Lung microvascular endothelial cell (primary cell): ENCODE data around the gene ARHGAP8. TPM values are rescaled to one million over a fixed set of nuclear protein-coding genes. Genes with fewer than 3 reads are reported as not detected.
"Not testable (repeated sequence)": the region's sequence is repeated elsewhere in the genome, so short reads cannot be mapped to it uniquely, and the experiment has no call there.

Experiments used
- DNase-seq, 2 donors: peaks; one replicate each; pipeline versions ENCODE4 v3.0.0 to v3.0.0-alpha.2; 2010; ENCODE audit warnings: low read depth in 2 of 2
- total RNA-seq: library from RNA; depleted of rRNA; stranded (reverse); fragments of >200 nt; gene quantifications from 2 replicates; pipeline ENCODE4 v1.2.1, GENCODE V29; 2014

Gene ARHGAP8
- total RNA-seq, 1 donor from 2014 or later, result not detected

DNA sequence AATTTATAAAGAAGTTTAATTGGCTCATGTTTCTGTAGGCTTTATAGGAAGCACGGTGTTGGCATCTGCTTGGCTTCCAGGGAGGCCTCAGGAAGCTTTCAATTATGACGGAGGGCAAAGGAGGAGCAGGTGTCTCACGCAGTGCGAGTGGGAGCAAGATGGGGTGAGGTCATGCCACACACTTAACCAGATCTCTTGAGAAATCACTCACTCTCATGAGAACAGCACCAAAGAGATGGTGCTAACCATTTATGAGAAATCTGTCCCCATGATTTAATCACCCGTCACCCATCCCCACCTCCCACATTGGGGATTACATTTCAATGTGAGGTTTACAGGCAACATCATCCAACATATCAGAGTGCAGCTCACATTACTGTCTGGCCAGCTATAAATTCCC lies 103.5 kb downstream of the ARHGAP8 start:
- DNase-seq, result no peak

DNA sequence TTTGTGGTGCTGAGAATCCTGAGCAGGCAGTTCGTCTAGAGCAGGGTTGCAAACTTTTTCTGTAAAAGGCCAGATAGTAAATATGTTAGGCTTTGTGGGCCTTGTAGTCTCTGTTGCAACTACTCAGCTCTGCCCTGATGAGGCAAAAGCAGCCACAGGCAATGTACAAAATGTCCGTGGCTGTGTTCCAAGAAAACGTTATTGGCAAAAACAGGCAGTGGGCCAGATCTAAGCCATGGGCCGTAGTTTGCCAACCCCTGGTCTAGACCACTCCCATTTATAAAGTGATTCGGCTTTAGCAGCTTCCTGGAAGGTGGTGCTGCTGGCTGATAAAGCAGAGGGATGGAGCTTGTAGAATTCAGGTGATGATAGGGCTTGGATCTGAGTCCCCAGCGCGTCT lies 106.4 kb downstream of the ARHGAP8 start:
- not testable (repeated sequence) for DNase-seq

DNA sequence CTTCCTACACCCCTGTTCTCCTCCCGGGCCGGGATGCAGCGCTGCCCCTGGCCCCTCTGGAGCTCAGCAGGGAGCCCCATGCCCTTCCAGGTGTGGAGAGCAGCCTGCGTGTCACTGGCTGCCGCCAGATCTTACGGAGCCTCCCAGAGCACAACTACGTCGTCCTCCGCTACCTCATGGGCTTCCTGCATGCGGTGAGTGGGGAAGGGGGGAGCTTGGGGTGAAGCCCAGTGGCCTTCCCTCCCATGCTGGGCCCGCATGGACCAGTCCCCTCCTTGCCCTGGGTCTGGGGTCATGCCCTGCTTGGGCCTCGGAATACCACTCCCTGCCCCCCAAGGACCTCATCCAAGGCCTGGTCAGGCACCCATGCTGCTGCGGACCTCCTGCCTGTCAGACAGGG lies 107.3 kb downstream of the ARHGAP8 start:
- DNase-seq, result no peak

DNA sequence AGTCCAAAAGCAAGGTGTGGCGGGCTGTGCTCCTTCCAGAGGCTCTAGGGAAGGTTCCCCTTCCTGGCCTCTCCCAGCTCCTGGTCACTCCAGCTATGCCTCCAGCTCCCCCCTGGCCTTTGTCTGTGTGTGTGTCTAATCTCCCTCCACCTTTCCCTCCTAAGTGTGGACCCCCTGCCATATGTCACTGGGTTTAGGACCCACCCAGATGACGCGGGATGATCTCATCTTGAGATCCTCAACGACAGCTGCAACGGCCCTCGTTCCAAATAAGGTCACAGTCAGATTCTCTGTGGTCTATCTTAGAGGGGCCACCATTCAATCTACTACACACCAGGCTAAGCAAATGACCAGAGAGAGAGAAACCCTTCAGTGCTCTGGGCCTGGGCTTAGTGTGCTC lies 107.9 kb downstream of the ARHGAP8 start:
- no peak for DNase-seq

DNA sequence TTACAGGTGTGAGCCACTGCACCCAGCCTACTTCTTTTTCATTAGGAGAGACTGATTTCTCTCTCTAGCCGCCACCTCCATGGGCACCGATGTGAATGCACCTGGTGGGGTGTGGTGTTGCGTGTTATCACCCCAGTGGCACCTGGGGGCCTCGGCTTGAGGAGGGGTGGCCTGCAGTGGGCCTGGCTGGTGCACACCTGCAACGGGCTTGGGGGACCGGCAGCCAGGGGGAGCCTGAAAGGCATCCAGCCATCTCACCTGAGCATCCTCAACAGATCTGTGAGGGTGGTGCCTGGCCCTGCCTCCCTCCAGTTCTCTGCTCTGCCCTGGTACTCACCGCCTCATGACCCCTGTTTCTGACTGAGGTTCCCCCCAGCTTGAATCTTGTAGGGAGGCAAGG lies 108.9 kb downstream of the ARHGAP8 start:
- no peak for DNase-seq

DNA sequence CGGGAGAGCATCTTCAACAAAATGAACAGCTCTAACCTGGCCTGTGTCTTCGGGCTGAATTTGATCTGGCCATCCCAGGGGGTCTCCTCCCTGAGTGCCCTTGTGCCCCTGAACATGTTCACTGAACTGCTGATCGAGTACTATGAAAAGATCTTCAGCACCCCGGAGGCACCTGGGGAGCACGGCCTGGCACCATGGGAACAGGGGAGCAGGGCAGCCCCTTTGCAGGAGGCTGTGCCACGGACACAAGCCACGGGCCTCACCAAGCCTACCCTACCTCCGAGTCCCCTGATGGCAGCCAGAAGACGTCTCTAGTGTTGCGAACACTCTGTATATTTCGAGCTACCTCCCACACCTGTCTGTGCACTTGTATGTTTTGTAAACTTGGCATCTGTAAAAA lies 109.9 kb downstream of the ARHGAP8 start:
- DNase-seq, result no peak

DNA sequence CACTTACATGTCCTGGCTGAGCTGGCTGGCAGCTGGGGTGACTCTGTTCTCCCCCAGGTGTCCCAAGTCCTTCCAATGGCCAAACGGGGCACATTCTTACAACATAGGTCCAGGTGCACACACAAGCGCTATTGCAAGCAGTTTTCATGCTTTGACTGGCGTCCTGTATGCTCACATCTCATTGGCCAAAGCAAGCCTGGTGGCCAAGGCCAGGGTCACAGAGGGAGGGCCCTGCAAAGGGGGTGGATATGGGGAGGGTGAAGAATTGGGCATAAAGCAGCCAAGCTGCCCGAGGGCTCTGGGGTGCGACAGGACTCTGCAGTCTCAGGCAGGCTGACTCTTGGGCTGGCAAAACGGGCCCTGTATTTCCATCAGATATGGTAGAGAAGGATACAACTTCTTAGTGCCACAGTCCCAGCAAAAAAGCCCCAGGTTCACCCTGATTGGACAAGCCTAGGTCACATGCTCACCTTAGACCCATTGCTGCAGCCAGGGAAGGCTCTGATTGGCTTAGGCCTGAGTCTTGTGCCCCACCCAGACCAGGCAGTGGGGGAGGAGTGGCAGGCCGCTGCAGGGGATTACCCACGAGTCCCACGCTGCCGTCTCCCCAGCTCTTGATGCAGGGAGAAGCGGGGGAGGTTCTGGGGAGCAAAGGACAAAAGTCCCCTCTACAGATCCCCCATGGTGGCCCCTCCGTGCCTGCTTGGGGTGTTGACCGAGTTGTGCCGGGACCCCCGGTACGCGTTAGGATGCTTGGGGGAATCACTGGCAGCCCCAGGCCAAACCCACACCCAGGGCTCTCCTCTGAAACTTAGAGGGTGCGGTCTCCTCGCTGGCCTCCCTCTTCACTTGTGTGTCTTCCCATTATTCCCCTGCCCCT lies 110.8 kb downstream of the ARHGAP8 start:
- no peak for DNase-seq

DNA sequence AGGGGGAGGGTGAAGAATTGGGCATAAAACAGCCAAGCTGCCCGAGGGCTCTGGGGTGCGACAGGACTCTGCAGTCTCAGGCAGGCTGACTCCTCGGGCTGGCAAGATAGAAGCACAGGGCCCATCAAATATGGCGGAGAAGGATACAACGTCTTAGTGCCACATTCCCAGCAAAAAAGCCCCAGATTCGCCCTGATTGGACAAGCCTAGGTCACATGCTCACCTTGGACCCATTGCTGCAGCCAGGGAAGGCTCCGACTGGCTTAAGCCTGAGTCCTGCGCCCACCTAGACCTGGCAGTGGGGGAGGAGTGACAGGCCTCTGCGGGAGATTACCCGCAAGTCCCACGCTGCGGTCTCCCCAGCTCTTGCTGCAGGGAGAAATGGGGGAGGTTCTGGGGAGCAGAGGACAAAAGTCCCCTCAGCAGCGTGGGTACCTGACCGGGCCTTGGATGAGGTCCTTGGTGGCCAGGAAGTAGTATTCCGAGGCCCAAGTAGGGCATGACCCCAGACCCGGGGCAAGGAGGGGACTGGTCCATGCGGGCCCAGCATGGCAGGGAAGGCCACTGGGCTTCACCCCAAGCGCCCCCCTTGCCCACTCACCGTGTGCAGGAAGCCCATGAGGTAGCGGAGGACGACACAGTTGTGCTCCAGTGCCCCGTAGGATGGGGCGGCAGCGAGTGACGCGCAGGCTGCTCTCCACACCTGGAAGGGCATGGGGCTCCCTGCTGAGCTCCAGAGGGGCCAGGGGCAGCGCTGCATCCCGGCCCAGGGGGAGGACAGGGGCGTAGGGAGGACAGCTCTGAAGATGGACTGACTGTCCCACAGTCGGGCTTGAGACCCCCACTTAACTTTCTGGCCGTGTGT lies 113.0 kb downstream of the ARHGAP8 start:
- DNase-seq, result no peak

DNA sequence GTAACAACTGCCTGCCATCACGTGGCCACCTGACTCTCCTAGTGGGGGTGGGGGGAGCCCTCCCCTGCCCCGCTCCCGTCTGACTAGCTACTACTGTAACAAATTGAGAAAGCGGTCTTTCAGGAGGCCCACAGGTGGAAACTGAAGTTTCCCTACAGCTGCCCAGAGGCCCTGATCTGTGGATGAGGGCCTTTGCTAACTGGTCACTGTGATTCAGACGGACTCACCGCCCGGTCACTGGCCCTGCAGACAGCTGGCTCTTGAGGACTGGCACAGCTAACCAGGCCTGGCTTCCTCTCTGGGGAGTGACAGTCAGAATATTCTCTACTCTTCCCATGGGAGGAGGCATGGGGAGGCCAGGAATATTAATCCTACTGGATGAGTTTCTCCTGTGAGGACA lies 116.8 kb downstream of the ARHGAP8 start:
- DNase-seq, result no peak

DNA sequence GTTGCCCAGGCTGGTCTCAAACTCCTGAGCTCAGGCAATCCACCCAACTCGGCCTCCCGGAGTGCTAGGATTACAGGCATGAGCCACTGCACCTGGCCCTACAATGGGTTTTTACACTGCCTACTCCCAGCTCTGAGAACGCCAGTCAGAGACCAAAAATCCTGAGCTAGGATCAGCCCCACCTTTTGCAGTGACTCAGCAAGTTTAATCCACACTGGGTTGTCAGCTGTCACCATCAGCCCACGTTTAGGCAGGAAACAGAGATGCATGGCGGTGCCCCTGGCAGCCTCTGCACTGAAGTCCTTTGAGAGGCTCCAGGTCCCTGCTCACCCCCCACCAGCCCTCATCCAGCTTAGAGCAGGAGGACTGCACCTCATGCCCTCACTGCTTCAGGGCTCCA lies 117.6 kb downstream of the ARHGAP8 start:
- no peak for DNase-seq

DNA sequence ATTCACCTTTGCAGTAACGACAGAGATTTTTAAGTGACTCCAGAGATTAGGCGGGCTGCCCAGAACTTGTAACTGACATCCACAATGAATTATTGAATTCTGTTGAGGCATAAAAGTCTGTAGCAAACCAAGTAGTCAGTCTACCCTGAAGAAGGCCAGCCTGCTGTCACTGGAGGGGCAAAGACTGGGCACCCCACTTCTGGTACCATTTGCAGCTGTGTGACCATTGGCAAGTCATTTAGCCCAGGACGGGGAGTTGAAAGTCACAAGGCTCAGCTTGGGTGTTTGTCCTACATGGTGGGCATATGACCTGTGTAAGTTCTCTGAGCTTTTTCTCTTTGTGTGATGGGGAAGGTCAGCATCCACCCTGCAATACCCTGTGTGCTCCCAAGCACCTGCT lies 119.4 kb downstream of the ARHGAP8 start:
- no peak for DNase-seq

DNA sequence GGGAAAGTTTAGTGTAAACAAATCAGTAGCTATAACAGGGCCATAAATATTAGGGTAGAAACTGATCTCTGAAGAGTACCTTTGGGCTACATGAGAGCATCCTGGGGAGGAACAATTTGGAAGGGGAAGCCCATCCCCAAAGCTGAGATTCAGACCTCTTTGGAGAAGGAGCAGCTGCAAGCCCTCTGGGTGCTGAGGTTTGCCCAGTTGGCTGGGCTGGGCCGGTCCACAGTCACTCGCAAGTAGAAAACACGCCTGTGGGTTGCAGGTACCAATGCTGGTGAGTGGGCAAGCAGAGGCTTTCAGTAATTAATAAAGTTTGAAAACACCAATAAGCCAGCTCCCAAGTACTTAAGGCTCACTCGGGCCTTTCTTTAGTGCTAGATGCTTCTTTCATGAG lies 124.5 kb downstream of the ARHGAP8 start:
- DNase-seq, result no peak

DNA sequence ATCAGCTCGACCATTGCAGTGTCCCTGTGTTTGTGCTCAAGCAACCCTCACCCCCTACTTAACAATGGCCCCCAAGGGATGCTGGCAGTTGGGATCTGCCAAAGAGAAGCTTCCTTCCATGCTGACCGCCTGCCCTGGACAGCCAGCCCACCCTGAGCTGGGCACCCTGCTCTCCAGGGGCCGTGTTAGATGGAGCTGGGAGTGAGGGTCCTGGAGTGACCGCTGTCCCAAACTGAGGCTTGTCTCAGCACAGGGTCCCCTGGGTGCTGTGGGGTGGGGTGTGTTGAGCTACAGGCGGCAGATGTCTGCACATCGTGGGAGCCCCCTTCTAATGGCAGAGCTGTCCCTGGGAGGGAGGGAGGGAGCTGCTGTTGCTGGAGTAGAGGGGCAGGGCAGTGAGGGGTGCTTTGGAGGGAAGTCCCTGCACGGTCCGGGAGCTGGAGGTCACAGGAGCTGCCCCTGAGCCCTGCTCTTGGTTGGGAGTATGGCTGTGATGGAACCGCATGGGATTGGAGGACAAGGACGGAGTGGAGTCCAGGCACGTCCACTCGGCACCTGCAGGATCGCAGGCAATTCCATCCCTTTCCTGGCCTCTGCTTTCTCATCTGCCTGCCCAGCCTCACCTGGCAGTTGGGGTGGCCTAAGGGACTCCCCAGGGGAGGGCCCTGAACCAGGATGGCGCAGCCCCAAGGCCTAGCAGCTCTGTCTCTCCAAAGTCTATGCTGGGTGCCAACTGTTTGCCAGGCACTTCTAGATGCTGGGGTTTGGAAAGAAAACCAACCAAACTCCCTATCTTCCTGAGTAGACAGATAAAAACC lies 126.3 kb downstream of the ARHGAP8 start:
- no peak for DNase-seq

DNA sequence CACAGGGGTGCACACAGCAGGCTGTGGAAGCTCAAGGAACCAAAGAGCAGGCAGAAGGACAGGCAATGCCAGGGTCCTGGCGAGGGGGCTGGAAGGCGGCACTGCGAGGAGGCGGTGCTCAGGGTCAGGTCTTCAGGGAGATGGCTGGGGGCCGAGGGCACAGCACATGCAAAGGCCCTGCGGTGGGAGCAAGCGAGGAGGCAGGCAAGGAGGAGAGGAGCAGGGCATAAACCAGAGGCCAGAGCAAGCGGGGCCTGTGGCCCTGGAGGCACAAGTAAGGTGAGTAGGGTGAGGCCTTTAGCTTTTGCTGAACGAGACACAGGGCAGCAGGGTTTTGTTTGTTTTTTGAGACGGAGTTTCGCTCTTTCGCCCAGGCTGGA lies 126.9 kb downstream of the ARHGAP8 start:
- no peak for DNase-seq

DNA sequence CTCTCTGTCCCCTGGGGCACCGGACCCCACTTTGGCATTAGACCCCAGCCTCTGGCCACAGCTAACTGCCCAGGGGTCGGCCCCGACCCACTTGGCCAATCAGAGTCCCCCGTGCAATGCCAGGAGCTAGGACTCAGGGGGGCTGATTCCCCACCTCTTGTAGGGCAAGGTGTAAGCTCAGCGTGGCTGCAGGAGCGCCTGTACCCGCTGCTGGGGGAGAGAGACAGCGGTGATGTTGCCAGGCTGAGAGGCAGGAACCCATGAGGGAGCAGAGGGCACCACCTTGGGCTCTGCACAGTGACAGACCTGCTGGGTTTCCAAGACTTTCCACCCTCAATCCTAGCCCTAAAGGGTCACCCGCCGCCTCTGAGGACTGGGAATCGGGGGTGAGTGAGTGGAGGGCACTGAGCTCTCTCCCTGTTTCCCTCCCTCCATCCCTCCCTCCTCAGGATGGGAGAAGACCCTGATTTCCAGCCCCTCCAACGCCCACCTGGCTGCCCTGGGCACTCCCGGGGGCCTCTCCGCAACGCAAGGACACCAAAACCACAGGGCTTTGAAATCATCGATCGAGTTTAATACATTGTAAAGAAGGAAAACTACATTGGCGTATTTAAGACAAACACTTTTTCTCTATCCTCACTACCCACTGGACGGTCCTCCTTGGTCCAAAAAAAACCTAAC lies 128.4 kb downstream of the ARHGAP8 start:
- DNase-seq, result no peak

DNA sequence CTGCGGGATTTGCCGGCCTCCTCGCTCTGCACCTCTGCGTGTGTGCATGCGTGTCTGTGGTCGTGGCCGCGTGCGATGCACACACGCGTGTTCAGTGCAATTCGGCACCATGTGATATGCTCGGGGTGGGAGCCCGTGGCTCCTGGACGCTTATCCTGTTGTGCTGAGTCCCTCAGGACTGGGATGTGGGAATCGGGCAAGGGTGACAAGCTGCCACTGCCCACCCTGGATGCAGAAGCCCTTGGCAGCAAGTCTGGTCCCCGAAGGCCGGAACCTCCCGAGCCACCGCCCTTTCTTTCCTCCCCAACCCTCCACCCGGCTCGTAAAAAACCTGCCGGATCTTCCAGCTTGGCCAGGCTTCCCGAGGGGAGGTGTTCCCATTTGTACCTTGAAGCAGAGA lies 129.2 kb downstream of the ARHGAP8 start:
- DNase-seq, result no peak

DNA sequence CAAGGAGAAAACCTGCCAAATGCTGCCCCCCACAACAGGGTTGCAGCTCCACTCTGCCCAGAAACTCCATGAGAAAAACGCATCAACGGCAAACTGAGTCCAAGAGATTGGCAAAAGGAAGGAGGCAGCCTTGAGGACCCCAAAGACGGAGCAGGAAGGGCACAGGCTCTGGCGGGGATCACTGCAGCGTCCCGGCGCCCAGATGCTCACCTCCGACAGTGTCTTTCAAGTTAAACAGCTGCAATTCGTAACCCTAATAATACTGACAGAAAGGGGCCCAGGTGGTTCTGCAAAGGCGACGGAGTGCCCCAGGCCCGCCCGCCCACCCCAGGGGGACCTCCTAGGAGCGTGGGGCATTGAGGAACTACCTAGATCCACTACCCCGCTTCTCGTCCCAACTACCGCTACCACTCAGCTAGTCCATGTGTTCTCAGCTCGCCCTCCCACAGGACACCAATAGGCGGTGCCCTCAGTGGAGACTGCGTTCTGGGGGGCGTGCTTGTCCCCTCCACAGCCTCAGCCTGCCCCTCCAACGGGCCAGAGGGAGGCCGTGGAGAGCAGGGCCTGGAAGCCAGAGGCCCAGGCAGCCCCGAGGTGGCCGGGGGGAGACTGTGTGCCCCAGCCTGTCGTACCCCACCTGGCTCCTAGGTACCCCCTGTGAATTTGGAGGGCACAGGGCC lies 130.0 kb downstream of the ARHGAP8 start:
- DNase-seq, result no peak

DNA sequence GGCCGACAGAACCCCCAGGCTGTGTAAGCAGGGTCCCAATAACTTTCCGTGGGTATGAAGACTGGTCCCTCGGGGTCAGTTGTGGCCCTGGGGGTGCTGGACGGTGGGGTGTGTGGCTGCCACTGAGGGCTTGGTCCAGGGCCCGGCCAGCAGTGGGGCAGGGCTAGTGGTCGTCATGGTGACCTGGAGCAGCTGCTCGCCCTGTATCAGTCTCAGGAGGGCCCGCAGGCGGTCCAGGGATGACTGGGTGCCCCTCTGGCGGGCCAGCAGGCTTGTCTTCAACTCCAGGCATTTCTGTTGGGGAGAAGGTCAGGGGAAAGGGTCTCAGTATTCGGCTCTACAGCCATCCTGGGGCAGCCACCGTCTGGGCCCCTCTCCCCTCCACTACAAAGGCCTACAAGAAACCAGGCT lies 130.6 kb downstream of the ARHGAP8 start:
- no peak for DNase-seq

DNA sequence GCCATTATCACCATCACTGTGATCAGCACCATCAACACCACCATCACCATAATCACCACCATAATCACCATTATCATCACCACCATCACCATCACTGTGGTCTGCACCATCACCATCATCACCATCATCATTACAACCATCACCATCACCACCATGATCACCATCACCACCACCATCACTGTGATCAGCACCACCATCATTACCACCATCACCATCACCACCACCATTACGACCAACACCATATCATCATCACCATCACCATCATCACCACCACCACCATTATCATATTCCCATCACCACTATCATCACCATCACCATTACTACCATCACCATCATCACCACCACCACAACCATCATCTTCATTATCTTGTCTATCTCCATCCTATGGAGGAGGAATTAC lies 132.2 kb downstream of the ARHGAP8 start:
- no peak for DNase-seq

DNA sequence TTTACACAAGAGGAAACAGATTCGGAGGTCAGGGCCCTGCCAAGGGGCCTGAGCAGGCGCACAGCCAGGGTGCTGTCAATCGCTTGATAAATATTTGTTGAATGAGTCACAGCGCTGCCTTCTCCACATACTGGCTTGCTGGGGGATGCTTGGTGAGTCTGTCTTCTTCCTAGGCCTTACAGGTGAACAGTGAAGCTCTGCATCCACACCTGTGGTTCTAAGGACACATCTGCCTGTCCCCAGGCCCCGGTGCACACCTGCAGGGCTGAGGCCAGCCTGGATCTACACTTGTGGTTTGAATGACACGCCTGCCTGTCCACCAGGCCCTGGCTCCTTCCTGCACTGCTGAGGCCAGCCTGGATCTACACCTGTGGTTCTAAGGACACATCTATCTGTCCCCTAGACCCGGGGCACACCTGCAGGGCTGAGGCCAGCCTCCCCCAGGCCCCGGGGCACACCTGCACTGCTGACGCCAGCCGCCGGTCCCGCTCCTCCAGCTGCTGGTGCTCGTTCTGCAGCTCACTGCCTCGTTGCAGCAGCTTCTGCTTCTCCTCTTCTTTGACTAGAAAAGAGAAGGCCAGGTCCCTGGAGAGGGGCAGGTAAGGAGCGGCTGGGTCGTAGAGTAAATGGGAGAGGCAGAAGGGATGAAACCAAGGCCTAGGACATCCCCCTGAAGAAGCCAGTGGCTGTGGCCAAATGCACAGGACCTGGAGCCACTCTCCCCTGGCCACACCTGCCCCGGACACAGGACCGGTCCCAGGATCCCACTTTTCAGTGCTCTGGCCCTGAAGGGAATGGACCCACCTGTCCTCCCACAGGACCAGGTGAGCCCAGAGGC lies 132.8 kb downstream of the ARHGAP8 start:
- DNase-seq, result no peak
